Stimulated activated CD8-positive, alpha-beta memory T cell treated with anti-CD3 and anti-CD28 coated beads, Interleukin-7, amount 100 ng/mL, for 1 hour (primary cell): Measurements from ENCODE around the gene STAT5B.
A peak's percentile ranks its signal among the peaks of the same experiment; 100 is the strongest.
"Not testable (repeated sequence)": the region's sequence is repeated elsewhere in the genome, so short reads cannot be mapped to it uniquely, and the experiment has no call there.

Source experiments
- DNase-seq, 2 donors: peaks; one replicate each; pipeline ENCODE4 v3.0.0-alpha.2; 2020; ENCODE audit warnings: low read depth in 2 of 2

STAT5B gene

GRCh38 chr17:42233994-42234393 is 42.2 kb downstream of the STAT5B start:
- no peak for DNase-seq

- DNase-seq: no peak
These were observed 43.0 kb downstream of the STAT5B start for GRCh38 chr17:42233156-42233555.

- no peak for DNase-seq
These were observed 46.0 kb downstream of the STAT5B start for GRCh38 chr17:42230225-42230624.

- DNase-seq: no peak
These were observed 48.1 kb downstream of the STAT5B start for GRCh38 chr17:42227849-42228700.

GRCh38 chr17:42225646-42226045 is 50.5 kb downstream of the STAT5B start:
- DNase-seq: no peak

GRCh38 chr17:42224651-42225050 is 51.5 kb downstream of the STAT5B start:
- no peak for DNase-seq

GRCh38 chr17:42221886-42222745 is 54.1 kb downstream of the STAT5B start:
- DNase-seq: peak; percentile 17 to 18

- not testable (repeated sequence) for DNase-seq
These were observed 56.9 kb downstream of the STAT5B start for GRCh38 chr17:42219280-42219679.

- no peak for DNase-seq
These were observed 62.0 kb downstream of the STAT5B start for GRCh38 chr17:42214156-42214555.

GRCh38 chr17:42212382-42212781 is 63.8 kb downstream of the STAT5B start:
- DNase-seq: no peak

GRCh38 chr17:42211921-42212341 is 64.3 kb downstream of the STAT5B start:
- DNase-seq: not testable (repeated sequence)

- no peak for DNase-seq
These were observed 66.1 kb downstream of the STAT5B start for GRCh38 chr17:42210046-42210445.

GRCh38 chr17:42206153-42206612 is 70.0 kb downstream of the STAT5B start:
- not testable (repeated sequence) for DNase-seq

- no peak for DNase-seq
These were observed 72.8 kb downstream of the STAT5B start for GRCh38 chr17:42203354-42203753.

- no peak for DNase-seq
These were observed 73.5 kb downstream of the STAT5B start for GRCh38 chr17:42202696-42203095.

GRCh38 chr17:42202159-42202558 is 74.0 kb downstream of the STAT5B start:
- no peak for DNase-seq

GRCh38 chr17:42201458-42201772 is 74.8 kb downstream of the STAT5B start:
- DNase-seq: no peak

GRCh38 chr17:42200706-42201457 is 75.3 kb downstream of the STAT5B start:
- no peak for DNase-seq

- no peak for DNase-seq
These were observed 76.7 kb downstream of the STAT5B start for GRCh38 chr17:42199416-42200011.

- no peak for DNase-seq
These were observed 77.3 kb downstream of the STAT5B start for GRCh38 chr17:42198897-42199296.

GRCh38 chr17:42197564-42198156 is 78.5 kb downstream of the STAT5B start:
- no peak for DNase-seq
